ENCODE measurements around the gene RAD23B.

DNA sequence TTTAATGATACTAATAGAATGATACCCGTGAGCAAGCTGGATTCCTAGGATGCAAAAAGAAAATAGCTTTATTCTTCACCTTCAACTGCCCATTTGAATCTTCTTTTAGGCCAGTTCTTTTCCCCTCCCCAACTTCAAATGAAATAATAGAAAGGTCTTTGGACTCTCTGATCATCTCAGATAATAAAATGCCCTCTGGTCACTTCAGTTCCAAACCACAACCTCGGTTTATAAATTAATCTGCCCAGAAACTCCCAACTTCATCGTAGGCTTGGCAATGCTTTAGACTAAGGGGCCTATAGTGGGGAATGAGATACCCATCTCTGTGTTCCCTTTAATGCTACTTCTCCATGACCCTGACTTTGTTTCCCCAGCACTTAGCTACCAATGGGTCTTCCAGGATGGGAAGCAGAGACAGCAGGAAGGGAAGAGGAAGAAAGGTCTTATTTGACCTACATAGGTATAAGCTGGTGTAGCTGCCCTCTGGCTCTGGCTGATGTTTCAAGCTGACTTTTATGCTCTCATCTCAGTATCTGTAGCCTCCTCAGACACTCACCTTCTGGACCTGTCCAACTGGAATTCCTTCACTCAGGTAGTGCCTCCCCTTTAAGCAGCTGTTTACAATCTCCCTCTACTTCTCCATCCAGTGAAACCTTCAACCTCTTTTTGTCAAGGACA is 47.2 kb upstream of the RAD23B start:
- TF ChIP-seq POLR2A (IDR thresholded peaks at IDR 0.05) (no peak), CTCF (IDR thresholded peaks at IDR 0.05) (no peak), EP300 (IDR thresholded peaks at IDR 0.05) (no peak)

Data from tibial nerve (tissue), 4 donors.